Central memory CD8-positive, alpha-beta T cell (primary cell): ENCODE data around the gene USP15.

Experiments used
- ATAC-seq: fragments of 150-1000 bp; cut with Tn5 transposase; replicated peaks from 2 replicates; pipeline ENCODE4 v1.10.0; 2022; ENCODE audit warnings: mild to moderate bottlenecking, moderate FRiP score, moderate number of reproducible peaks; ENCODE audit not compliant: poor library complexity, severe bottlenecking; ENCODE audit errors: extremely low read depth
- DNase-seq, 2 donors: peaks; one replicate each; pipeline ENCODE4 v3.0.0; 2021; ENCODE audit warnings: low spot score in 2 of 2
- H3K27ac Mint-ChIP-seq: one replicate; pipeline ENCODE4 v1.8.0; 2022; ENCODE audit warnings: low read depth, mild to moderate bottlenecking, moderate library complexity, mixed read lengths
- H3K27me3 Mint-ChIP-seq: one replicate; pipeline ENCODE4 v1.8.0; 2022; ENCODE audit warnings: mixed read lengths
- H3K36me3 Mint-ChIP-seq: one replicate; pipeline ENCODE4 v1.8.0; 2022; ENCODE audit warnings: mild to moderate bottlenecking, moderate library complexity, mixed read lengths; ENCODE audit not compliant: insufficient read depth
- H3K4me1 Mint-ChIP-seq: one replicate; pipeline ENCODE4 v1.8.0; 2022; ENCODE audit warnings: mixed read lengths
- H3K4me3 Mint-ChIP-seq: one replicate; pipeline ENCODE4 v1.8.0; 2022; ENCODE audit warnings: mild to moderate bottlenecking, moderate library complexity, mixed read lengths
- H3K9me3 Mint-ChIP-seq: one replicate; pipeline ENCODE4 v1.8.0; 2022; ENCODE audit warnings: mixed read lengths

USP15 gene

GRCh38 chr12:62260733-62261683 lies 804 bp downstream of the USP15 start:
- Mint-ChIP-seq H3K4me3 (peak overlapping the region; percentile 97), H3K4me1 (peaks cover 55% of the 10 kb centered on the region), H3K36me3 (peaks cover 20% of the 10 kb centered on the region), H3K9me3 (no peaks in the 10 kb centered on the region), H3K27ac (peak overlapping the region; percentile 98), H3K27me3 (no peaks in the 10 kb centered on the region)
- ATAC-seq (peak; percentile 33), DNase-seq (peak; percentile 38 to 47)

GRCh38 chr12:62261876-62262517 lies 1.8 kb downstream of the USP15 start:
- no peak overlapping the region for H3K27ac Mint-ChIP-seq
- peak overlapping the region; percentile 97 for H3K4me3 Mint-ChIP-seq
- no peak for ATAC-seq
- peaks cover 57% of the 10 kb centered on the region for H3K4me1 Mint-ChIP-seq
- peaks cover 20% of the 10 kb centered on the region for H3K36me3 Mint-ChIP-seq
- DNase-seq = no peak
- H3K9me3 Mint-ChIP-seq = no peaks in the 10 kb centered on the region
- no peaks in the 10 kb centered on the region for H3K27me3 Mint-ChIP-seq

GRCh38 chr12:62263232-62263631 lies 3.0 kb downstream of the USP15 start:
- Mint-ChIP-seq H3K9me3 (no peaks in the 10 kb centered on the region), H3K27ac (peak overlapping the region; percentile 90), H3K4me3 (peak overlapping the region; percentile 71), H3K4me1 (peaks cover 67% of the 10 kb centered on the region), H3K36me3 (peaks cover 20% of the 10 kb centered on the region), H3K27me3 (no peaks in the 10 kb centered on the region)
- ATAC-seq (no peak), DNase-seq (no peak)

- DNase-seq (no peak), ATAC-seq (no peak)
- no peaks in the 10 kb centered on the region for H3K9me3 Mint-ChIP-seq
- peaks cover 20% of the 10 kb centered on the region for H3K36me3 Mint-ChIP-seq
- peak overlapping the region; percentile 90 for H3K27ac Mint-ChIP-seq
- peak overlapping the region; percentile 71 for H3K4me3 Mint-ChIP-seq
- no peaks in the 10 kb centered on the region for H3K27me3 Mint-ChIP-seq
- H3K4me1 Mint-ChIP-seq = peaks cover 70% of the 10 kb centered on the region
Observed at GRCh38 chr12:62263966-62264365, 3.8 kb downstream of the USP15 start.

GRCh38 chr12:62264706-62265105 lies 4.5 kb downstream of the USP15 start:
- DNase-seq = no peak

DNA sequence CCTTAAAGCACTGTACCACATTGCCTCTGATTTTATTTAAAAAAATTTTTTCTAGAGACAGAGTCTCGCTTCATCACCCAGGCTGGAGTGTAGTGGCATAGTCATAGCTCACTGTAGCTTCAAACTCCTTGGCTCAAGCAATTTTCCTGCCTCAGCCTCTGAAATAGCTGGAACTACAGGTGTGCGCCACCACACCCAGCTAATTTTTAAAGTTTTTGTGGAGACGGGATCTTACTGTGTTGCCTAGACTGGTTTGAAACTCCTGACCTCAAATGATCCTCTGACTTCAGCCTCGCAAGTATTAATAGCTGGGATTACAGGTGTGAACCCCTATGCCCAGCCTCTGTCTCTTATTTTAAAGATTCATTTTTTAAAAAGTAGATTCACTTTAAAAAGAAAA lies 5.3 kb downstream of the USP15 start:
- ATAC-seq (no peak), DNase-seq (no peak)
- peaks cover 67% of the 10 kb centered on the region for H3K4me1 Mint-ChIP-seq
- peak overlapping the region; percentile 71 for H3K4me3 Mint-ChIP-seq
- H3K9me3 Mint-ChIP-seq = no peaks in the 10 kb centered on the region
- H3K27ac Mint-ChIP-seq = peak overlapping the region; percentile 41
- H3K36me3 Mint-ChIP-seq = peaks cover 8% of the 10 kb centered on the region
- H3K27me3 Mint-ChIP-seq = no peaks in the 10 kb centered on the region

More at GRCh38 chr12:62264706-62265105, 4.5 kb downstream of the USP15 start:
- Mint-ChIP-seq H3K4me3 (peak overlapping the region; percentile 71), H3K9me3 (no peaks in the 10 kb centered on the region), H3K27me3 (no peaks in the 10 kb centered on the region), H3K36me3 (peaks cover 14% of the 10 kb centered on the region), H3K27ac (peak overlapping the region; percentile 90), H3K4me1 (peaks cover 66% of the 10 kb centered on the region)
- no peak for ATAC-seq

- H3K4me3 Mint-ChIP-seq = peak overlapping the region; percentile 53
- no peaks in the 10 kb centered on the region for H3K27me3 Mint-ChIP-seq
- H3K4me1 Mint-ChIP-seq = peaks cover 68% of the 10 kb centered on the region
- ATAC-seq (no peak), DNase-seq (no peak)
- peaks cover 4% of the 10 kb centered on the region for H3K36me3 Mint-ChIP-seq
- no peaks in the 10 kb centered on the region for H3K9me3 Mint-ChIP-seq
- H3K27ac Mint-ChIP-seq = peak overlapping the region; percentile 27
Observed at GRCh38 chr12:62267026-62267425, 6.8 kb downstream of the USP15 start.

DNA sequence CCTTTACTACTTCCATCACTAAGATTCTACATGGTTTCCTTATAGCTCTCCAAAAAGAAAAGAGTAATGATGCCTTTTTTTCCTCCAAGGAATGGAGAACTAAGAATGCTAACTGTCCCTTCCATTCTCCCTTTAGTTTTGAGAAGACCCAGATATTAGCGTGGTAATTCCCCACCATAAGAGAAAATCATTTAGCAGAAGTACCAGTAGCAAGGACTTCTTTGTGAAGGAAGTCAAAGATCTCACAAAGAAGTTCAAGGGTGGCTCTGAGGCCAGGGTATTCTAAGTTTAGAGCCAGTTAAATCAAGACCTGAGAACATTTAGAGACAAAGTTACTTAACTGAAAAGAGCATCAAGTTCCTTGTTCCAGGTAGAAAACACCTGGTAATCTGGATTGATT lies 7.3 kb downstream of the USP15 start:
- ATAC-seq (no peak), DNase-seq (no peak)
- H3K4me3 Mint-ChIP-seq = peak overlapping the region; percentile 53
- H3K4me1 Mint-ChIP-seq = peaks cover 72% of the 10 kb centered on the region
- peaks cover 4% of the 10 kb centered on the region for H3K36me3 Mint-ChIP-seq
- no peaks in the 10 kb centered on the region for H3K27me3 Mint-ChIP-seq
- H3K27ac Mint-ChIP-seq = peak overlapping the region; percentile 27
- H3K9me3 Mint-ChIP-seq = no peaks in the 10 kb centered on the region

DNA sequence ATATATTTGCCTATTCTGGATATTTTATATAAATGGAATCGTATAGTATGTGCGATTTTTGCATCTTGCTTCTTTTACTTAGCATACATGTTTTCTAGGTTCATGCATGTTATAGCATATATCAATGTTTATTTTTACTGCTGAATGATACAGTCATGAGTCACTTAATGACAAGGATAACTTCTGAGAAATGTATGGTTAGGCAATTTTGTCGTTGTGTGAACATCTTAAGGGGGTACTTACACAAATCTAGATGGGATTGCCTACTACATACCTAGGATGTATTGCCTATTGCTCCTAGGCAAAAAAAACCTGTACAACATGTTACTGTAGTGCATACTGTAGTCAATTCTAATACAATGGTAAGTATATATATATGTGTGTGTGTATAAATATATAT lies 8.8 kb downstream of the USP15 start:
- H3K27ac Mint-ChIP-seq = no peak overlapping the region
- H3K4me3 Mint-ChIP-seq = peak overlapping the region; percentile 23
- no peaks in the 10 kb centered on the region for H3K27me3 Mint-ChIP-seq
- peaks cover 76% of the 10 kb centered on the region for H3K4me1 Mint-ChIP-seq
- no peaks in the 10 kb centered on the region for H3K9me3 Mint-ChIP-seq
- no peak for DNase-seq
- H3K36me3 Mint-ChIP-seq = peaks cover 2% of the 10 kb centered on the region
- ATAC-seq = no peak

DNA sequence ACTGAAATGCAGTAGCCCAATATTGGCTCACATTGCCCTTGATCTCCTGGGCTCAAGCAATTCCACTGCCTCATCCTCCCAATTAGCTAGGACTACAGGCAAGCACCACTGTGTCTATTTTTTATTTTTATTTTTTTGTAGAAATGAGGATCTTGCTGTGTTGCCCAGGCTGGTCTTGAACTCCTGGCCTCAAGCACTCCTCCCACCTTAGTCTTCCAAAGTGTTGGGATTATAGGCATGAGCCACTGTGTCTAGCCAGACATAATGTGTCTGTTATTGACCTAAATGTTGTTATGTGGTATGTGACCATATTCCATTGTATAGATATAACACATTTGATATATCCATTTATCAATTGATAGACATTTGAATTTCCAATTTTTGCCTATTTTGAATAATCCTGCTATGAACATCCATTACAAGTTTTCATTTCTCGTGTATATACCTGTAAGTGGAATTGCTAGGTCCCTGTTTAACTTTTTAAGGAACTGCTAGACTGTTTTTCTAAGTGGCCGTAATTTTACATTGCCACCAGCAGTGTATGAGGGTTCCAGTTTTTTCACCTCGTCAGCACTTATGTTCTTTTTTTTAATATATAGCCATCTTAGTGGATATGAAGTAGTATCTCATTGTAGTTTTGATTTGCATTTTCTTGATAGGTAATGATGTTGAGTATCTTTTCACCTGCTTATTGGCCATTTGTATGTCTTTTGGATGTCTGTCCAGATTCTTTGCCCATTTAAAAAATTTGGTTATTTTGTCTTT lies 9.4 kb downstream of the USP15 start:
- no peaks in the 10 kb centered on the region for H3K9me3 Mint-ChIP-seq
- DNase-seq = no peak
- H3K4me1 Mint-ChIP-seq = peaks cover 76% of the 10 kb centered on the region
- H3K36me3 Mint-ChIP-seq = peaks cover 2% of the 10 kb centered on the region
- peak overlapping the region; percentile 17 for H3K27ac Mint-ChIP-seq
- no peaks in the 10 kb centered on the region for H3K27me3 Mint-ChIP-seq
- no peak for ATAC-seq
- no peak overlapping the region for H3K4me3 Mint-ChIP-seq

DNA sequence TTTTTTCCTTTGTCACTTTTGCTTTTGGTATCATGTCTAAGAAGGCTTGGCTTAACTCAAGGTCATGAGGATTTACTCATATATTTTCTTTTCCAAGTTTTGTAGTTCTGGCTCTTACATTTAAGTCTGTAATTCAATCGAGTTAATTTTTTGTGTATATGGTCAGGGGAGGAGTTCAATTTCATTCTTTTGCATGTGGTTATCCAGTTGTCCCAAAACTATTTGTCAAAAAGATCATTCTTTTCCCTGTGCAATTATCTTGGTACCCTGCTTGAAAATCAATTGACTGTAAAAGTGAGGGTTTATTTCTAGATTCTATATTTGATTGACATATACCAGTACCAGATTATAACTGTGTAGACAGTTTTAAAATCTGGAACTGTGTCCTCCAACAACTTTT lies 10.2 kb downstream of the USP15 start:
- Mint-ChIP-seq H3K4me3 (peak overlapping the region; percentile 4), H3K36me3 (peaks cover 4% of the 10 kb centered on the region), H3K27ac (peak overlapping the region; percentile 17), H3K27me3 (no peaks in the 10 kb centered on the region), H3K9me3 (no peaks in the 10 kb centered on the region), H3K4me1 (peaks cover 79% of the 10 kb centered on the region)
- DNase-seq (no peak), ATAC-seq (no peak)

GRCh38 chr12:62270872-62271271 lies 10.7 kb downstream of the USP15 start:
- no peaks in the 10 kb centered on the region for H3K27me3 Mint-ChIP-seq
- peaks cover 4% of the 10 kb centered on the region for H3K36me3 Mint-ChIP-seq
- H3K4me3 Mint-ChIP-seq = peak overlapping the region; percentile 4
- no peak for ATAC-seq
- H3K9me3 Mint-ChIP-seq = no peaks in the 10 kb centered on the region
- no peak for DNase-seq
- peak overlapping the region; percentile 17 for H3K27ac Mint-ChIP-seq
- H3K4me1 Mint-ChIP-seq = peaks cover 84% of the 10 kb centered on the region
